ENCODE data around the gene IL19.
A peak's percentile ranks its signal among the peaks of the same experiment; 100 is the strongest.

The IL19 gene

DNA sequence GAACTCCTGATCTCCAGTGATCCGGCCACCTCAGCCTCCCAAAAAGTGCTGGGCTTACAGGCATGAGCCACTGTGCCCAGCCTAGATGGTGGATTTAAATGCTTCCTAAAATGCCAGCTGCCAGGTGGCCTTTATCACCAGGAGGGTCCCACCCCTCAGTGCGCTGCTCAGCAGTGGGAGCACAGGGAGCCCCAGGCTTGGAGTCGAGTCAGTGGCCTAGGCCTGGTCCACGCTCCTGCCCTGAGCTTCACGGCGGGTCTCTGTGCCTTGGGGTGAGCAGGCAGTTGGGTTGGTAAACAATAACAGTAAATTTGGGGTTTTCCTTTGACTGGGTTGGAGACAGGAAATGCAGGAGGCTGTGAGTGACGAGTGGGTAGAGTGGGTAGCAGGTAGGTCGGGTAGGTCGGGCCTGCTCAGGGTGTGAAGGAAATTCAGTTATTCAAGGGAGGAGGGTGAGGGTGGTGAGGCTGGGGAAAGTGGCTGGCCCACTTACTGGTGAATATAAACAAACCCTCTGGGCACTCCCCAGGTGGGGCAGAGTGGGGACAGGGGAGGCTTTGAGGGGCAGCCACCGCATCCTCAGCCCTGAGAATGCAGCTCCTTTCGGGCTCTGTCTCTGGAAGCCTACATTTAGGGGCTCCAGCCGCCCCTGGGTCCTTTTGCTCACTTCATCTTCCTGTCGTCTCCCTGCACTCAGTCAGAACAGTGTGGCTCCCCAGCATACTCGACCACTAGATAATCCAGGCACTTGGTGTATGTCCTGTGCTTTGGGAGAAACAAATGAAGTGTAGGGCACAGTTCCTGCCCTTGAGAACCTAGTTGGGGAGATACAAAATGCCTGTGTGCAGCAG, 33.5 kb upstream of the IL19 start:
- Mint-ChIP-seq H3K36me3 (peaks cover 5% of the 10 kb centered on the region), H3K27me3 (no peaks in the 10 kb centered on the region), H3K4me3 (peak overlapping the region; percentile 51), H3K9me3 (no peaks in the 10 kb centered on the region), H3K27ac (peak overlapping the region; percentile 62), H3K4me1 (peaks cover 70% of the 10 kb centered on the region)

GRCh38 chr1:206737729-206738201, 32.8 kb upstream of the IL19 start:
- Mint-ChIP-seq H3K4me3 (peak overlapping the region; percentile 51), H3K36me3 (peaks cover 3% of the 10 kb centered on the region), H3K4me1 (peaks cover 72% of the 10 kb centered on the region), H3K9me3 (no peaks in the 10 kb centered on the region), H3K27me3 (no peaks in the 10 kb centered on the region), H3K27ac (peak overlapping the region; percentile 62)

- H3K9me3 Mint-ChIP-seq, result no peaks in the 10 kb centered on the region
- no peaks in the 10 kb centered on the region for H3K27me3 Mint-ChIP-seq
- H3K36me3 Mint-ChIP-seq, result peaks cover 2% of the 10 kb centered on the region
- H3K4me1 Mint-ChIP-seq, result peaks cover 72% of the 10 kb centered on the region
- H3K4me3 Mint-ChIP-seq, result peak overlapping the region; percentile 62
- H3K27ac Mint-ChIP-seq, result peak overlapping the region; percentile 78
These were observed 31.9 kb upstream of the IL19 start for GRCh38 chr1:206738370-206739366.

- Mint-ChIP-seq H3K36me3 (peaks cover 2% of the 10 kb centered on the region), H3K4me3 (peak overlapping the region; percentile 8), H3K4me1 (peaks cover 74% of the 10 kb centered on the region), H3K9me3 (no peaks in the 10 kb centered on the region), H3K27ac (no peak overlapping the region), H3K27me3 (no peaks in the 10 kb centered on the region)
These were observed 31.0 kb upstream of the IL19 start for GRCh38 chr1:206739411-206740076.

- Mint-ChIP-seq H3K4me3 (no peak overlapping the region), H3K27me3 (no peaks in the 10 kb centered on the region), H3K36me3 (peaks cover 2% of the 10 kb centered on the region), H3K27ac (no peak overlapping the region), H3K4me1 (peaks cover 70% of the 10 kb centered on the region), H3K9me3 (no peaks in the 10 kb centered on the region)
These were observed 29.4 kb upstream of the IL19 start for GRCh38 chr1:206741142-206741701.

GRCh38 chr1:206742719-206743383, 27.7 kb upstream of the IL19 start:
- H3K9me3 Mint-ChIP-seq, result no peaks in the 10 kb centered on the region
- peaks cover 1% of the 10 kb centered on the region for H3K36me3 Mint-ChIP-seq
- H3K27ac Mint-ChIP-seq, result no peak overlapping the region
- H3K4me3 Mint-ChIP-seq, result no peak overlapping the region
- H3K4me1 Mint-ChIP-seq, result peaks cover 57% of the 10 kb centered on the region
- no peaks in the 10 kb centered on the region for H3K27me3 Mint-ChIP-seq

DNA sequence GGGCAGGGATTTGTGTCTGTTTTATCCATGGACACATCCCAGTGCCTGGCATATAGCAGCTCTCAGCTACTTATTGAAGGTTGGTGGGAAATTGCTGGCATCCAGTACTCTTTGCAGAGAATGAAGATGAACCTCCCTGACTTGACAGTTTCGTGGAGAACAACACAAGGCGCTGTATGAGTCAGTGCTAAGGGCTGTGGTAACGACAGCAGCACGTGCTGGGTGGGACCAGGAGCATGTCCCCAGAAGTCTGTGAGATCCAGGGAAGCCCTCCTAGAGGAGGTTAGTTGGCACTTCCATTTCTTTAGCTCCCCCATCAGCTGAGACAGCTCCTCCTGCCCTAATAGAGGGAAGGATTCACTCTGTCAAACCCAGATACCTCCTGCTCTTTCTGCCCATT, 25.9 kb upstream of the IL19 start:
- peak overlapping the region; percentile 32 for H3K27ac Mint-ChIP-seq
- H3K27me3 Mint-ChIP-seq, result no peaks in the 10 kb centered on the region
- peaks cover 1% of the 10 kb centered on the region for H3K36me3 Mint-ChIP-seq
- H3K4me3 Mint-ChIP-seq, result no peak overlapping the region
- no peaks in the 10 kb centered on the region for H3K9me3 Mint-ChIP-seq
- peaks cover 50% of the 10 kb centered on the region for H3K4me1 Mint-ChIP-seq

- Mint-ChIP-seq H3K4me3 (no peak overlapping the region), H3K9me3 (no peaks in the 10 kb centered on the region), H3K36me3 (peaks cover 1% of the 10 kb centered on the region), H3K27me3 (no peaks in the 10 kb centered on the region), H3K4me1 (peaks cover 44% of the 10 kb centered on the region), H3K27ac (peak overlapping the region; percentile 43)
These were observed 25.3 kb upstream of the IL19 start for GRCh38 chr1:206745301-206745700.

GRCh38 chr1:206748348-206749030, 22.1 kb upstream of the IL19 start:
- Mint-ChIP-seq H3K27ac (no peak overlapping the region), H3K4me1 (peaks cover 46% of the 10 kb centered on the region)

GRCh38 chr1:206751891-206752290, 18.7 kb upstream of the IL19 start:
- peaks cover 3% of the 10 kb centered on the region for H3K36me3 Mint-ChIP-seq
- H3K4me3 Mint-ChIP-seq, result no peak overlapping the region
- H3K9me3 Mint-ChIP-seq, result no peaks in the 10 kb centered on the region
- H3K27me3 Mint-ChIP-seq, result no peaks in the 10 kb centered on the region
- H3K4me1 Mint-ChIP-seq, result peaks cover 56% of the 10 kb centered on the region
- H3K27ac Mint-ChIP-seq, result no peak overlapping the region

More at GRCh38 chr1:206748348-206749030, 22.1 kb upstream of the IL19 start:
- no peaks in the 10 kb centered on the region for H3K27me3 Mint-ChIP-seq
- H3K4me3 Mint-ChIP-seq, result no peak overlapping the region
- no peaks in the 10 kb centered on the region for H3K9me3 Mint-ChIP-seq
- H3K36me3 Mint-ChIP-seq, result peaks cover 1% of the 10 kb centered on the region

DNA sequence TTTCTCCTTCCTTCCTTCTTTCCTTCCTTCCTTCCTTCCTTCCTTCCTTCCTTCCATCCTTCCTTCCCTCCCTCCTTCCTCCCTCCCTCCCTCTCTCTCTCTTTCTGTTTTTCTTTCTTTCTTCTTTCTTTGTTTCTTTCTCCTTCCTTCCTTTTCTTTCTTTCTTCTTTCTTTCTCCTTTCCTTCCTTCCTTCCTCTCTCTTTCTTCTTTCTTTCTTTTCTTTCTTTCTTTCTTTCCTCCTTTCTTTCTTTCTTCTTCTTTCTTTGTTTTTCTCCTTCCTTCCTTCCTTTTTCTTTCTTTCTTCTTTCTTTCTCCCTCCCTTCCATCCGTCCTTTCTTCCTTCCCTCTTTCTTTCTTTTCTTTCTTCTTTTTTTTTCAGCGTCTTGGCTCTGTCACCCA, 18.1 kb upstream of the IL19 start:
- Mint-ChIP-seq H3K4me1 (peaks cover 55% of the 10 kb centered on the region), H3K4me3 (no peak overlapping the region), H3K36me3 (peaks cover 2% of the 10 kb centered on the region), H3K9me3 (no peaks in the 10 kb centered on the region), H3K27me3 (no peaks in the 10 kb centered on the region), H3K27ac (no peak overlapping the region)

- Mint-ChIP-seq H3K27me3 (no peaks in the 10 kb centered on the region), H3K36me3 (peaks cover 2% of the 10 kb centered on the region), H3K4me3 (no peak overlapping the region), H3K9me3 (no peaks in the 10 kb centered on the region), H3K4me1 (peaks cover 52% of the 10 kb centered on the region), H3K27ac (no peak overlapping the region)
These were observed 17.4 kb upstream of the IL19 start for GRCh38 chr1:206753141-206753540.

GRCh38 chr1:206754011-206754410, 16.6 kb upstream of the IL19 start:
- Mint-ChIP-seq H3K4me1 (peaks cover 44% of the 10 kb centered on the region), H3K27ac (no peak overlapping the region), H3K9me3 (no peaks in the 10 kb centered on the region), H3K27me3 (no peaks in the 10 kb centered on the region), H3K36me3 (peaks cover 2% of the 10 kb centered on the region), H3K4me3 (no peak overlapping the region)
